ENCODE measurements around the gene FOXB1. TPM values are rescaled to one million over a fixed set of nuclear protein-coding genes. Genes with fewer than 3 reads are reported as not detected.

The FOXB1 gene
- total RNA-seq, 1 donor from 2014 or later, result not detected

DNA sequence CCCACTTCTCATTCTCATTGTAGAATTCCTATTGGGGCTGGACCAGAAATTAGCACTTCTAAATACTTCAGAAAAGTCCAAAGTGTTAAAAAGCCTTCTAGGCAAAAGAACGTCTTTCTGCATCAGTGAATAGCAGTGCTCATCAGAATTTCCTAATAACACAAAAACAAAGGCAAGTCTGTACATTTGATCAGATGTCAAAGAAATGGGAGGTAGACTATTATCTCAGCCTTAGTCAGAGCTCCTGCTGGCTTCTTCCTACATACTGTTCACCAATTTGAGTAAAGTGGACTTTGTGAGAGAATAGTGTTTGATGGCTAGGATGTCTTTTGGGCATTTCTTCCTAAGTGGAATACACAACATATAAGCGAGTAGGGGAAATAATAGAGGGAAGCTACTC is 48.7 kb downstream of the FOXB1 start:
- TF ChIP-seq, protein P1, sequence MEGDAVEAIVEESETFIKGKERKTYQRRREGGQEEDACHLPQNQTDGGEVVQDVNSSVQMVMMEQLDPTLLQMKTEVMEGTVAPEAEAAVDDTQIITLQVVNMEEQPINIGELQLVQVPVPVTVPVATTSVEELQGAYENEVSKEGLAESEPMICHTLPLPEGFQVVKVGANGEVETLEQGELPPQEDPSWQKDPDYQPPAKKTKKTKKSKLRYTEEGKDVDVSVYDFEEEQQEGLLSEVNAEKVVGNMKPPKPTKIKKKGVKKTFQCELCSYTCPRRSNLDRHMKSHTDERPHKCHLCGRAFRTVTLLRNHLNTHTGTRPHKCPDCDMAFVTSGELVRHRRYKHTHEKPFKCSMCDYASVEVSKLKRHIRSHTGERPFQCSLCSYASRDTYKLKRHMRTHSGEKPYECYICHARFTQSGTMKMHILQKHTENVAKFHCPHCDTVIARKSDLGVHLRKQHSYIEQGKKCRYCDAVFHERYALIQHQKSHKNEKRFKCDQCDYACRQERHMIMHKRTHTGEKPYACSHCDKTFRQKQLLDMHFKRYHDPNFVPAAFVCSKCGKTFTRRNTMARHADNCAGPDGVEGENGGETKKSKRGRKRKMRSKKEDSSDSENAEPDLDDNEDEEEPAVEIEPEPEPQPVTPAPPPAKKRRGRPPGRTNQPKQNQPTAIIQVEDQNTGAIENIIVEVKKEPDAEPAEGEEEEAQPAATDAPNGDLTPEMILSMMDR (IDR thresholded peaks at IDR 0.05), result no peak
- no peak overlapping the region for H3K27ac Mint-ChIP-seq (ENCODE audit: unreplicated experiment)
- no peaks in the 10 kb centered on the region for H3K4me1 Mint-ChIP-seq (ENCODE audit: unreplicated experiment)
- H3K27me3 Mint-ChIP-seq (ENCODE audit: unreplicated experiment), result peaks cover 23% of the 10 kb centered on the region
- no peak overlapping the region for H3K4me3 Mint-ChIP-seq (ENCODE audit: unreplicated experiment)
- peaks cover 12% of the 10 kb centered on the region for H3K9me3 Mint-ChIP-seq (ENCODE audit: unreplicated experiment)
- DNase-seq (ENCODE audit: extremely low spot score, unreplicated experiment), result no peak
- H3K36me3 Mint-ChIP-seq (ENCODE audit: unreplicated experiment), result no peaks in the 10 kb centered on the region

DNA sequence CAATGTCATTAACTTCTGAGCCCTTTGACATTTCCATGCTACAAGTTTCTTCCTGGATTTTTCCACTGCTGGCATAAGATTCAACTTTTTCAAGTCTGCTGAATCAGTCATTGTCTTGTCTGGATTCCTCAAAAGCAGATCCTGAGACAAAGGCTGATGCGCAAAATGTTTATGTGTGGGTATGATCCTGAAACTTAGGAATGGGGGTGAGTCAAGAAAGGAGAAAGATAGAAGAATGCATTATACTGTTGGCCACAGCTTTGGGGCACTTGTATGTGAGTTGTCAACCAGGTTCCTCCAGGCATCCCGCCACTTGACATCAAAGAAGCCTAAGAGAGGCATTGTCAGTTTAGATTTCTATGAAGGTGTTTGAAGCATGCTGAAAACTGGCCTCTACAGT is 50.4 kb downstream of the FOXB1 start:
- H3K4me3 Mint-ChIP-seq (ENCODE audit: unreplicated experiment), result no peak overlapping the region
- no peaks in the 10 kb centered on the region for H3K4me1 Mint-ChIP-seq (ENCODE audit: unreplicated experiment)
- H3K36me3 Mint-ChIP-seq (ENCODE audit: unreplicated experiment), result no peaks in the 10 kb centered on the region

More for the DNA sequence above, 50.4 kb downstream of the FOXB1 start:
- Mint-ChIP-seq H3K27ac (ENCODE audit: unreplicated experiment) (no peak overlapping the region), H3K9me3 (ENCODE audit: unreplicated experiment) (peaks cover 9% of the 10 kb centered on the region), H3K27me3 (ENCODE audit: unreplicated experiment) (peaks cover 17% of the 10 kb centered on the region)
- TF ChIP-seq, protein P1 (IDR thresholded peaks at IDR 0.05), result no peak
- DNase-seq (ENCODE audit: extremely low spot score, unreplicated experiment), result no peak
